GM23338 (cell line): ENCODE data around the gene B4GALT4. TPM values are rescaled to one million over a fixed set of nuclear protein-coding genes. Genes with fewer than 3 reads are reported as not detected.

Experiments
- ATAC-seq: fragments of 200-7000 bp; cut with Tn5 transposase; 3 replicates; pipeline ENCODE4 v1.9.1; 2020
- DNase-seq: peaks from one replicate; pipeline ENCODE4 v3.0.0-alpha.2; 2015; ENCODE audit warnings: low spot score
- H2AFZ ChIP-seq: fragments of 200-600 bp; sonication (generic); 2 replicates; pipeline ENCODE4 v1.8.0; 2016; ENCODE audit warnings: antibody characterized with exemption, mild to moderate bottlenecking, moderate library complexity
- H3F3A ChIP-seq: fragments of 200-600 bp; sonication (generic); replicated peaks from 2 replicates; pipeline ENCODE4 v1.8.0; 2017; ENCODE audit warnings: antibody characterized with exemption, mixed run types, low read depth
- H3K27ac ChIP-seq: fragments of 200-600 bp; sonication (generic); 2 replicates; pipeline ENCODE4 v1.6.1; 2016; ENCODE audit warnings: low read depth
- H3K27me3 ChIP-seq: fragments of 200-600 bp; sonication (generic); 2 replicates; pipeline ENCODE4 v1.8.0; 2016; ENCODE audit warnings: mild to moderate bottlenecking, mixed run types, moderate library complexity; ENCODE audit not compliant: insufficient read depth
- H3K36me3 ChIP-seq: fragments of 200-600 bp; sonication (generic); 2 replicates; pipeline ENCODE4 v1.8.0; 2016; ENCODE audit warnings: mild to moderate bottlenecking; ENCODE audit not compliant: insufficient read depth
- H3K4me1 ChIP-seq: fragments of 200-600 bp; sonication (generic); 2 replicates; pipeline ENCODE4 v1.8.0; 2016; ENCODE audit warnings: mild to moderate bottlenecking, moderate library complexity; ENCODE audit not compliant: insufficient read depth
- H3K4me2 ChIP-seq: fragments of 200-600 bp; sonication (generic); 2 replicates; pipeline ENCODE4 v1.7.1; 2017; ENCODE audit warnings: mixed run types
- H3K4me3 ChIP-seq: fragments of 200-600 bp; sonication (generic); 2 replicates; pipeline ENCODE4 v1.6.1; 2016; ENCODE audit warnings: mixed run types
- H3K79me2 ChIP-seq: fragments of 200-600 bp; sonication (generic); replicated peaks from 2 replicates; pipeline ENCODE4 v1.8.0; 2017; ENCODE audit warnings: mild to moderate bottlenecking; ENCODE audit not compliant: insufficient read depth
- H3K9me2 ChIP-seq: fragments of 200-600 bp; sonication (generic); 2 replicates; pipeline ENCODE4 v1.8.0; 2017; ENCODE audit not compliant: insufficient read depth
- H4K20me1 ChIP-seq: fragments of 200-600 bp; sonication (generic); replicated peaks from 2 replicates; pipeline ENCODE4 v1.8.0; 2017; ENCODE audit warnings: mild to moderate bottlenecking; ENCODE audit not compliant: insufficient read depth
- H3K27ac Mint-ChIP-seq: 2 replicates; pipeline ENCODE4 v1.8.0; 2020; ENCODE audit warnings: inconsistent platforms, mild to moderate bottlenecking, moderate library complexity, mixed read lengths
- H3K27me3 Mint-ChIP-seq: 3 replicates; pipeline ENCODE4 v1.8.0; 2022; ENCODE audit warnings: low read depth, mild to moderate bottlenecking, moderate library complexity, mixed read lengths, inconsistent platforms; ENCODE audit not compliant: insufficient read depth, poor library complexity
- H3K36me3 Mint-ChIP-seq: 3 replicates; pipeline ENCODE4 v1.8.0; 2021; ENCODE audit warnings: low read depth, mild to moderate bottlenecking, inconsistent platforms, moderate library complexity, mixed read lengths
- H3K4me1 Mint-ChIP-seq: 3 replicates; pipeline ENCODE4 v1.8.0; 2020; ENCODE audit warnings: mild to moderate bottlenecking, inconsistent platforms, mixed read lengths
- H3K4me3 Mint-ChIP-seq: 3 replicates; pipeline ENCODE4 v1.8.0; 2021; ENCODE audit warnings: moderate library complexity, mild to moderate bottlenecking, inconsistent platforms, mixed read lengths
- H3K9me3 Mint-ChIP-seq: 3 replicates; pipeline ENCODE4 v1.8.0; 2020; ENCODE audit warnings: moderate library complexity, mild to moderate bottlenecking, inconsistent platforms, mixed read lengths
- CREB1 ChIP-seq: fragments of 250-450 bp; sonication (Bioruptor Pico); IDR thresholded peaks from 2 replicates; pipeline ENCODE4 v1.5.0; 2020; ENCODE audit warnings: low read depth, mild to moderate bottlenecking, moderate library complexity
- POLR2AphosphoS5 ChIP-seq: IDR thresholded peaks from 2 replicates; pipeline ENCODE4 v1.6.1; 2016; ENCODE audit warnings: antibody characterized with exemption, low read depth
- REST ChIP-seq: IDR thresholded peaks from one replicate; pipeline ENCODE4 v1.6.1; 2018; ENCODE audit warnings: antibody characterized with exemption; ENCODE audit not compliant: unreplicated experiment
- ZNF331 ChIP-seq: fragments of 250-450 bp; sonication (Bioruptor Pico); IDR thresholded peaks from 2 replicates; pipeline ENCODE4 v1.5.0; 2020; ENCODE audit warnings: low read depth, mild to moderate bottlenecking, moderate library complexity
- polyA plus RNA-seq: library from polyadenylated mRNA; unstranded; fragments of >200 nt; fragmentation: Nextera tagmentation; extraction: Ambion mirVana; gene quantifications from 2 replicates; pipeline ENCODE4 v1.2.1, GENCODE V29; 2016
- total RNA-seq: library from RNA; depleted of rRNA; stranded (reverse); fragments of >200 nt; shearing (Covaris generic); gene quantifications from 2 replicates; pipeline ENCODE4 v1.2.3, GENCODE V29; 2014
- TF ChIP-seq, protein P1 (sequence below): IDR thresholded peaks from 2 replicates; pipeline ENCODE4 v1.6.1; 2016; ENCODE audit warnings: antibody characterized with exemption
- TF ChIP-seq, protein P2 (sequence below), 2 experiments: fragments of 200-600 bp in 1 of 2; sonication (generic) in 1 of 2; conservative IDR thresholded peaks; 2 replicates each; pipeline versions ENCODE4 v1.5.1 to v1.6.1; 2016 to 2017; ENCODE audit warnings: antibody characterized with exemption in 2 of 2, low read depth in 2 of 2, mild to moderate bottlenecking in 2 of 2, moderate library complexity in 1 of 2
- TF ChIP-seq, protein P3 (sequence below): fragments of 250-450 bp; sonication (Bioruptor Pico); IDR thresholded peaks from 2 replicates; pipeline ENCODE4 v1.5.0; 2020; ENCODE audit warnings: mild to moderate bottlenecking, moderate library complexity

B4GALT4 gene
- total and polyA plus RNA-seq, 2 experiments from 2014 or later, result 38.3 to 45.3 TPM

- Histone ChIP-seq H3K9me2 (no peaks in the 10 kb centered on the region), H4K20me1 (no peaks in the 10 kb centered on the region), H3K27me3 (no peaks in the 10 kb centered on the region), H3K4me1 (no peaks in the 10 kb centered on the region), H3F3A (no peaks in the 10 kb centered on the region), H3K4me3 (no peak overlapping the region), H2AFZ (no peak overlapping the region), H3K79me2 (no peaks in the 10 kb centered on the region), H3K4me2 (no peak overlapping the region), H3K27ac (no peak overlapping the region), H3K36me3 (no peaks in the 10 kb centered on the region)
- Mint-ChIP-seq H3K27ac (no peak overlapping the region), H3K27me3 (no peaks in the 10 kb centered on the region), H3K36me3 (no peaks in the 10 kb centered on the region), H3K4me3 (no peak overlapping the region), H3K9me3 (no peaks in the 10 kb centered on the region), H3K4me1 (peaks cover 3% of the 10 kb centered on the region; the same call in 1 of the 3 replicates)
- no peak for DNase-seq
- no peak for ATAC-seq
- TF ChIP-seq ZNF331 (CRISPR knock-in tag) (no peak), POLR2AphosphoS5 (no peak), REST (no peak), CREB1 (CRISPR knock-in tag) (no peak)
- TF ChIP-seq, protein P1, sequence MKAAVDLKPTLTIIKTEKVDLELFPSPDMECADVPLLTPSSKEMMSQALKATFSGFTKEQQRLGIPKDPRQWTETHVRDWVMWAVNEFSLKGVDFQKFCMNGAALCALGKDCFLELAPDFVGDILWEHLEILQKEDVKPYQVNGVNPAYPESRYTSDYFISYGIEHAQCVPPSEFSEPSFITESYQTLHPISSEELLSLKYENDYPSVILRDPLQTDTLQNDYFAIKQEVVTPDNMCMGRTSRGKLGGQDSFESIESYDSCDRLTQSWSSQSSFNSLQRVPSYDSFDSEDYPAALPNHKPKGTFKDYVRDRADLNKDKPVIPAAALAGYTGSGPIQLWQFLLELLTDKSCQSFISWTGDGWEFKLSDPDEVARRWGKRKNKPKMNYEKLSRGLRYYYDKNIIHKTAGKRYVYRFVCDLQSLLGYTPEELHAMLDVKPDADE, result no peak
- TF ChIP-seq, protein P2, sequence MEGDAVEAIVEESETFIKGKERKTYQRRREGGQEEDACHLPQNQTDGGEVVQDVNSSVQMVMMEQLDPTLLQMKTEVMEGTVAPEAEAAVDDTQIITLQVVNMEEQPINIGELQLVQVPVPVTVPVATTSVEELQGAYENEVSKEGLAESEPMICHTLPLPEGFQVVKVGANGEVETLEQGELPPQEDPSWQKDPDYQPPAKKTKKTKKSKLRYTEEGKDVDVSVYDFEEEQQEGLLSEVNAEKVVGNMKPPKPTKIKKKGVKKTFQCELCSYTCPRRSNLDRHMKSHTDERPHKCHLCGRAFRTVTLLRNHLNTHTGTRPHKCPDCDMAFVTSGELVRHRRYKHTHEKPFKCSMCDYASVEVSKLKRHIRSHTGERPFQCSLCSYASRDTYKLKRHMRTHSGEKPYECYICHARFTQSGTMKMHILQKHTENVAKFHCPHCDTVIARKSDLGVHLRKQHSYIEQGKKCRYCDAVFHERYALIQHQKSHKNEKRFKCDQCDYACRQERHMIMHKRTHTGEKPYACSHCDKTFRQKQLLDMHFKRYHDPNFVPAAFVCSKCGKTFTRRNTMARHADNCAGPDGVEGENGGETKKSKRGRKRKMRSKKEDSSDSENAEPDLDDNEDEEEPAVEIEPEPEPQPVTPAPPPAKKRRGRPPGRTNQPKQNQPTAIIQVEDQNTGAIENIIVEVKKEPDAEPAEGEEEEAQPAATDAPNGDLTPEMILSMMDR (conservative IDR thresholded peaks at IDR 0.05; ENCODE audit: low read depth in 2 of 2), result no peak
- TF ChIP-seq, protein P3, sequence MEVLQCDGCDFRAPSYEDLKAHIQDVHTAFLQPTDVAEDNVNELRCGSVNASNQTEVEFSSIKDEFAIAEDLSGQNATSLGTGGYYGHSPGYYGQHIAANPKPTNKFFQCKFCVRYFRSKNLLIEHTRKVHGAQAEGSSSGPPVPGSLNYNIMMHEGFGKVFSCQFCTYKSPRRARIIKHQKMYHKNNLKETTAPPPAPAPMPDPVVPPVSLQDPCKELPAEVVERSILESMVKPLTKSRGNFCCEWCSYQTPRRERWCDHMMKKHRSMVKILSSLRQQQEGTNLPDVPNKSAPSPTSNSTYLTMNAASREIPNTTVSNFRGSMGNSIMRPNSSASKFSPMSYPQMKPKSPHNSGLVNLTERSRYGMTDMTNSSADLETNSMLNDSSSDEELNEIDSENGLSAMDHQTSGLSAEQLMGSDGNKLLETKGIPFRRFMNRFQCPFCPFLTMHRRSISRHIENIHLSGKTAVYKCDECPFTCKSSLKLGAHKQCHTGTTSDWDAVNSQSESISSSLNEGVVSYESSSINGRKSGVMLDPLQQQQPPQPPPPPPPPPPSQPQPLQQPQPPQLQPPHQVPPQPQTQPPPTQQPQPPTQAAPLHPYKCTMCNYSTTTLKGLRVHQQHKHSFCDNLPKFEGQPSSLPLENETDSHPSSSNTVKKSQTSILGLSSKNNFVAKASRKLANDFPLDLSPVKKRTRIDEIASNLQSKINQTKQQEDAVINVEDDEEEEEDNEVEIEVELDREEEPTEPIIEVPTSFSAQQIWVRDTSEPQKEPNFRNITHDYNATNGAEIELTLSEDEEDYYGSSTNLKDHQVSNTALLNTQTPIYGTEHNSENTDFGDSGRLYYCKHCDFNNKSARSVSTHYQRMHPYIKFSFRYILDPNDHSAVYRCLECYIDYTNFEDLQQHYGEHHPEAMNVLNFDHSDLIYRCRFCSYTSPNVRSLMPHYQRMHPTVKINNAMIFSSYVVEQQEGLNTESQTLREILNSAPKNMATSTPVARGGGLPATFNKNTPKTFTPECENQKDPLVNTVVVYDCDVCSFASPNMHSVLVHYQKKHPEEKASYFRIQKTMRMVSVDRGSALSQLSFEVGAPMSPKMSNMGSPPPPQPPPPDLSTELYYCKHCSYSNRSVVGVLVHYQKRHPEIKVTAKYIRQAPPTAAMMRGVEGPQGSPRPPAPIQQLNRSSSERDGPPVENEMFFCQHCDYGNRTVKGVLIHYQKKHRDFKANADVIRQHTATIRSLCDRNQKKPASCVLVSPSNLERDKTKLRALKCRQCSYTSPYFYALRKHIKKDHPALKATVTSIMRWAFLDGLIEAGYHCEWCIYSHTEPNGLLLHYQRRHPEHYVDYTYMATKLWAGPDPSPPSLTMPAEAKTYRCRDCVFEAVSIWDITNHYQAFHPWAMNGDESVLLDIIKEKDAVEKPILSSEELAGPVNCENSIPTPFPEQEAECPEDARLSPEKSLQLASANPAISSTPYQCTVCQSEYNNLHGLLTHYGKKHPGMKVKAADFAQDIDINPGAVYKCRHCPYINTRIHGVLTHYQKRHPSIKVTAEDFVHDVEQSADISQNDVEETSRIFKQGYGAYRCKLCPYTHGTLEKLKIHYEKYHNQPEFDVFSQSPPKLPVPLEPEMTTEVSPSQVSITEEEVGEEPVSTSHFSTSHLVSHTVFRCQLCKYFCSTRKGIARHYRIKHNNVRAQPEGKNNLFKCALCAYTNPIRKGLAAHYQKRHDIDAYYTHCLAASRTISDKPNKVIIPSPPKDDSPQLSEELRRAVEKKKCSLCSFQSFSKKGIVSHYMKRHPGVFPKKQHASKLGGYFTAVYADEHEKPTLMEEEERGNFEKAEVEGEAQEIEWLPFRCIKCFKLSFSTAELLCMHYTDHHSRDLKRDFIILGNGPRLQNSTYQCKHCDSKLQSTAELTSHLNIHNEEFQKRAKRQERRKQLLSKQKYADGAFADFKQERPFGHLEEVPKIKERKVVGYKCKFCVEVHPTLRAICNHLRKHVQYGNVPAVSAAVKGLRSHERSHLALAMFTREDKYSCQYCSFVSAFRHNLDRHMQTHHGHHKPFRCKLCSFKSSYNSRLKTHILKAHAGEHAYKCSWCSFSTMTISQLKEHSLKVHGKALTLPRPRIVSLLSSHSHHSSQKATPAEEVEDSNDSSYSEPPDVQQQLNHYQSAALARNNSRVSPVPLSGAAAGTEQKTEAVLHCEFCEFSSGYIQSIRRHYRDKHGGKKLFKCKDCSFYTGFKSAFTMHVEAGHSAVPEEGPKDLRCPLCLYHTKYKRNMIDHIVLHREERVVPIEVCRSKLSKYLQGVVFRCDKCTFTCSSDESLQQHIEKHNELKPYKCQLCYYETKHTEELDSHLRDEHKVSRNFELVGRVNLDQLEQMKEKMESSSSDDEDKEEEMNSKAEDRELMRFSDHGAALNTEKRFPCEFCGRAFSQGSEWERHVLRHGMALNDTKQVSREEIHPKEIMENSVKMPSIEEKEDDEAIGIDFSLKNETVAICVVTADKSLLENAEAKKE, result no peak
These were observed 55.7 kb downstream of the B4GALT4 start for GRCh38 chr3:119184796-119185570.
